ENCODE measurements around the gene GPR107. TPM values are rescaled to one million over a fixed set of nuclear protein-coding genes. Genes with fewer than 3 reads are reported as not detected.

Gene GPR107
- total RNA-seq (ENCODE audit: low replicate concordance) = 25.1 and 57.4 TPM in 2 replicates

DNA sequence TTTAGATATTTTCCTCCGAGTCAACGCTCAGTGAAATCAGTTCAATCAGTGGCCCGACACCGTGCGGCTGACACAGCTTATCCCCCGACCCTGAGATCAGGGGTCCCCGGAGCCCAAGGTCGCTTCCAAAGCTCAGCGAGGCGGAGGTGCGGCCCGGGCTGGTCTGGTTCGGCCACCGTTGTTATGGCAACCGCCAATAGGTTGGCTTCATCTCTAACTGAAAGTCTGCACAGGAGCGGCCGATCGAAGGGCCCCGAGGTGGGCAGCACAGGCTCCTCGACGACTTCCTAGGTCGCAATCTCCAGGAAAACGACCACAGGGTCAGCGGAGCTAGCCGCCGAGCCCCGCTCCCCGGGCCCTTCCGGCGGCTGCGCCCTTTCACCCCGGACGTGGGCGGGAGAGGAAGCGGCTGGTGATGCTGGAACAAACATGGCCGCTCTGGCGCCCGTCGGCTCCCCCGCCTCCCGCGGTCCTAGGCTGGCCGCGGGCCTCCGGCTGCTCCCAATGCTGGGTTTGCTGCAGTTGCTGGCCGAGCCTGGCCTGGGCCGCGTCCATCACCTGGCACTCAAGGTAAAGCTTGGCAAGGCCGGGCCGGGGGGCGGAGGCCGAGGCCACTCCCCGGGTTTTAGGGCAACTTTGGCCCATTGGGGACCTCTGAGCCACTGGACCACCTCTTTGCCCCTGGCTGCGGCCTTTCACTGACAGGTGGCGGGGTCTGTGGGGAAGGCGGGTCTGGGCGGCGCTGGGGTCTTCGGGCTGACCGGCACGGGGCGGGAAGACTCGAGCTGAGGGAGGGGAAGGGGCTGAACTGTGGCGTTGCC, at the start of gene GPR107:
TSS of gene GPR107 (plus strand) at position 403 of the 821 bp plus-strand sequence. CDS start at position 430, 27 bp downstream.

DNA sequence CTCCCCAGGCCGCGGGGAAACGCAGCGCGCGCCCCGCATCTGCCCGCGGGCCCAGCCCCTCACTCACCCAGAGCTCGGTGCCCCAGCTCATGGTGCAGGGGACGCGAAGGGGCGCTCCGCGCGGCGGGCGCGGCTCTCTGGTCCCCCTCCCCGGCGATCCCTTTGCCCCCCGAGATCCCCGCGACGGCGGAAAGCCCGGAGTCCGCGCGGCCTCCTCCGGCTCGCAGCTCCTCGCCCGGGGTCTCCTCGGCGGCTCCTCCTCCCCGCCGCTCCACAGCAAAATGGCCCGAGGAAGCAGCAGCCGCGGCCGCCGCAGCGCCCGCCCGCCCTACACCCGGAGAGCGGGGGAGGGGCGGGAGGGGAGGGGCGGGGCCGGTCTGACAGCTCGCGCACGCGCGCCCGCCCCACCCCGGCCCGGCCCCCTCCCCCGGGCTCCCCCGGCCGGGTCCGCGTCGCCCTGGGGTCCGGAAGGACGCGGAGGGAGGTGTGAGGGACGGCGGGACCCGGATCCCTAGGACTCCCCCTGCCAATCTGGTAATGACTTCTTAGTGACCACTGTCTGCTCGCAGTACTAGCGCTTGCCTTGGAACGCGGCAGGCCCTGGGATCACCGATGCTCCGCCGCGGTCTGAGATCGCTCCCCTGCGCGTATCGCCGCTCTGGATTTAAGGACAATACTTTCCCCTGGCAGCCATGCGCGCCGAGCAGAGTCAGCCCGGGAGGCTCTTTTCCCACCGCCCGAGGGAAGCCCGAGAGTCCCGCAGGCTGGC, 10.6 kb upstream of the GPR107 start, which contains the start of gene FNBP1:
TSS of gene FNBP1 (minus strand) at position 305 of the 769 bp plus-strand sequence. CDS start at position 91, 214 bp downstream.

DNA sequence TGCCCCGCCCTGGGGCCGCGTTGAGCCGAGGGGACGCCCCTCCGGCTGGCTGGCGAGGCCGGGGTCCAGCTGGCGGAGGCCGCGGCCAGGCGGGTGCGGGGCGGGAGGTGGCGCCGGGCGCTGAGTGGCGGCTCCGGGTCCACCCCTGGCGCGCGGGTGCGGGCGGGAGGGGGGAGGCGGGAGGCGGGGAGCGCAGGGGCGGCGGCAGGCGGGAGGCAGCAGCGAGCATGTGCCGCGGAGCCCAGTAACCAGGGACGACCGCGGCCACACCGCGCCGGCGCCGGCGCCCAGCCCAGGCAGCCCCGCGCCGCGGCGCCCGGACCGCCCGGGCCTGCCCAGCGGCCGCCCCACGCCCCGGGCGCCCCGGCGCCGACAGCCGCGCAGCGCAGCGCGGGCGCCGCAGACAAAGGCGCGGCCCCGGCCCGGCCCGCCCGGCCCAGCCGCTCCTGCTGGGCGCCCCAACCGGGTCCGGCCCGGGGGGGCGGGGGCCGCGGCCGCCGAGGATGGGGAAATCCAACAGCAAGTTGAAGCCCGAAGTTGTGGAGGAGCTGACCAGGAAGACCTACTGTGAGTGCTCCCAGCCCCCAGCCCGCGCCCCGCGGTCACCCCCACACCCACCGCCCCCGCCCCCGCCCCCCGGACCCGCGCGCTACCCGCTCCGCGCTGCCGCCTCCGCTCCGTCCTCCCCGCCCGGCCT, 118.6 kb downstream of the GPR107 start, which contains the start of gene NCS1:
TSS of gene NCS1 (plus strand) at position 244 of the 697 bp plus-strand sequence. CDS start at position 504, 260 bp downstream.

Other genes with a start within 250 kb of the GPR107 start
- 14.4 and 19.8 TPM in 2 replicates for gene TOR1A, start 229.8 kb upstream of the GPR107 start, total RNA-seq (ENCODE audit: low replicate concordance)
- 44.6 and 121 TPM in 2 replicates for gene C9orf78, start 218.6 kb upstream of the GPR107 start, total RNA-seq (ENCODE audit: low replicate concordance)
- 8.3 and 20.1 TPM in 2 replicates for gene USP20, start 218.4 kb upstream of the GPR107 start, total RNA-seq (ENCODE audit: low replicate concordance)
- 43.8 and 51.6 TPM in 2 replicates for gene FNBP1, start 10.7 kb upstream of the GPR107 start, total RNA-seq (ENCODE audit: low replicate concordance)
- 26.3 and 35.3 TPM in 2 replicates for gene NCS1, start 118.5 kb downstream of the GPR107 start, total RNA-seq (ENCODE audit: low replicate concordance)
- gene HMCN2, start 211.9 kb downstream of the GPR107 start, total RNA-seq (ENCODE audit: low replicate concordance) = under 0.01 TPM in 1 of 2 replicates, not detected in the other

Data from smooth muscle cell of the coronary artery (primary cell).